ENCODE data around the gene SFTPD.

DNA sequence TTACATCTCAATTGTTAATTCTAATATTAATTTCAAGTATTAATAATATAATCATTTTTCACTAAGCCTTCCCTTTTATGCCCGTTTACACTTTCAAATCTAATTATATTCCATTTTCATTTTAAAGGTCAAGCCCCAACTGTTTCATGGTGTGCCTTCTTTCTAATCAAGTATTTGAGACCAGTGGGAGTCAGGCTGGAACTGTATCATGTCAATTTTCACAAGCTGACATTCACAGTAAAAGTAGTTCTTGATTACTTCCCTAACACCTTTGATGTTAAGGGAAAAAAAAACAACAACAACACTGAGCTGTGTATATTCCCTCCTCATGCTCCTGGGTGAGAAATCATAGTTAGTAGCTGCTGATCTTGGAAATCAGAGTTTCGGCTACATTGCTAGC, 38.1 kb downstream of the SFTPD start:
- TF ChIP-seq, protein P1, sequence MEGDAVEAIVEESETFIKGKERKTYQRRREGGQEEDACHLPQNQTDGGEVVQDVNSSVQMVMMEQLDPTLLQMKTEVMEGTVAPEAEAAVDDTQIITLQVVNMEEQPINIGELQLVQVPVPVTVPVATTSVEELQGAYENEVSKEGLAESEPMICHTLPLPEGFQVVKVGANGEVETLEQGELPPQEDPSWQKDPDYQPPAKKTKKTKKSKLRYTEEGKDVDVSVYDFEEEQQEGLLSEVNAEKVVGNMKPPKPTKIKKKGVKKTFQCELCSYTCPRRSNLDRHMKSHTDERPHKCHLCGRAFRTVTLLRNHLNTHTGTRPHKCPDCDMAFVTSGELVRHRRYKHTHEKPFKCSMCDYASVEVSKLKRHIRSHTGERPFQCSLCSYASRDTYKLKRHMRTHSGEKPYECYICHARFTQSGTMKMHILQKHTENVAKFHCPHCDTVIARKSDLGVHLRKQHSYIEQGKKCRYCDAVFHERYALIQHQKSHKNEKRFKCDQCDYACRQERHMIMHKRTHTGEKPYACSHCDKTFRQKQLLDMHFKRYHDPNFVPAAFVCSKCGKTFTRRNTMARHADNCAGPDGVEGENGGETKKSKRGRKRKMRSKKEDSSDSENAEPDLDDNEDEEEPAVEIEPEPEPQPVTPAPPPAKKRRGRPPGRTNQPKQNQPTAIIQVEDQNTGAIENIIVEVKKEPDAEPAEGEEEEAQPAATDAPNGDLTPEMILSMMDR (IDR thresholded peaks at IDR 0.05): no peak
- TF ChIP-seq POLR2A (IDR thresholded peaks at IDR 0.05): no peak
